HepG2 (cell line): ENCODE results near the gene DALRD3. TPM values are rescaled to one million over a fixed set of nuclear protein-coding genes. Genes with fewer than 3 reads are reported as not detected.

ENCODE experiments used
- AKAP8 ChIP-seq: sonication (generic); formaldehyde crosslinking; IDR thresholded peaks from 2 replicates; pipeline ENCODE4 v1.5.1; 2020; ENCODE audit warnings: mild to moderate bottlenecking, missing genetic modification reagents
- CAMTA2 ChIP-seq: sonication (generic); formaldehyde crosslinking; IDR thresholded peaks from 2 replicates; pipeline ENCODE4 v1.4.0; 2020; ENCODE audit warnings: mild to moderate bottlenecking, missing genetic modification reagents, borderline replicate concordance
- CBX5 ChIP-seq: sonication (generic); formaldehyde crosslinking; IDR thresholded peaks from 2 replicates; pipeline ENCODE4 v1.4.0; 2020; ENCODE audit warnings: missing genetic modification reagents, borderline replicate concordance
- ISX ChIP-seq: sonication (generic); formaldehyde crosslinking; conservative IDR thresholded peaks from 2 replicates; pipeline ENCODE4 v1.5.0; 2020; ENCODE audit warnings: missing genetic modification reagents
- KDM1A ChIP-seq: IDR thresholded peaks from 2 replicates; pipeline ENCODE4 v1.6.1; 2016; ENCODE audit warnings: missing compliant biosample characterization
- MATR3 ChIP-seq: sonication (generic); formaldehyde crosslinking; IDR thresholded peaks from 2 replicates; pipeline ENCODE4 v1.4.0; 2020; ENCODE audit warnings: missing genetic modification reagents
- MAZ ChIP-seq, 2 experiments: sonication (generic) in 1 of 2; formaldehyde crosslinking in 1 of 2; IDR thresholded peaks; 2 replicates each; pipeline versions ENCODE4 v1.5.0 to v1.6.1; 2012 to 2020; ENCODE audit warnings: low read depth in 2 of 2, mild to moderate bottlenecking in 2 of 2, borderline replicate concordance in 1 of 2, improper control_type of control experiment in 1 of 2, low read length in 1 of 2, missing genetic modification reagents in 1 of 2, moderate library complexity in 1 of 2
- MTERF4 ChIP-seq: sonication (generic); formaldehyde crosslinking; IDR thresholded peaks from 2 replicates; pipeline ENCODE4 v1.8.0; 2023; ENCODE audit warnings: mild to moderate bottlenecking, missing genetic modification reagents
- SIX4 ChIP-seq: sonication (generic); formaldehyde crosslinking; IDR thresholded peaks from 2 replicates; pipeline ENCODE4 v1.4.0; 2020; ENCODE audit warnings: missing genetic modification reagents
- SMAD1 ChIP-seq: sonication (generic); formaldehyde crosslinking; IDR thresholded peaks from 2 replicates; pipeline ENCODE4 v1.4.0; 2020; ENCODE audit warnings: missing genetic modification reagents, low read depth, mild to moderate bottlenecking, borderline replicate concordance
- SP1 ChIP-seq, 2 experiments: fragments of 450-650 bp in 1 of 2; sonication (generic) in 1 of 2; formaldehyde crosslinking in 1 of 2; IDR thresholded peaks; 2 replicates each; pipeline versions ENCODE4 v1.4.0 to v1.6.1; 2016 to 2020; ENCODE audit warnings: missing genetic modification reagents in 1 of 2
- ZBTB14 ChIP-seq: sonication (generic); formaldehyde crosslinking; IDR thresholded peaks from 2 replicates; pipeline ENCODE4 v1.4.0; 2020; ENCODE audit warnings: missing genetic modification reagents
- ZBTB20 ChIP-seq: sonication (generic); formaldehyde crosslinking; IDR thresholded peaks from 2 replicates; pipeline ENCODE4 v1.8.1; 2023; ENCODE audit warnings: missing genetic modification reagents, low read depth, mild to moderate bottlenecking, borderline replicate concordance
- ZNF292 ChIP-seq: sonication (generic); formaldehyde crosslinking; IDR thresholded peaks from 2 replicates; pipeline ENCODE4 v1.8.1; 2022; ENCODE audit warnings: mild to moderate bottlenecking, low read depth, missing genetic modification reagents, borderline replicate concordance
- ZNF550 ChIP-seq: sonication (generic); formaldehyde crosslinking; IDR thresholded peaks from 2 replicates; pipeline ENCODE4 v1.4.0; 2020; ENCODE audit warnings: mild to moderate bottlenecking, missing genetic modification reagents, borderline replicate concordance
- ZNF674 ChIP-seq: sonication (generic); formaldehyde crosslinking; IDR thresholded peaks from 2 replicates; pipeline ENCODE4 v1.5.0; 2020; ENCODE audit warnings: low read depth, mild to moderate bottlenecking, missing genetic modification reagents
- ZNF737 ChIP-seq: sonication (generic); formaldehyde crosslinking; IDR thresholded peaks from 2 replicates; pipeline ENCODE4 v1.5.0; 2020; ENCODE audit warnings: missing genetic modification reagents, mild to moderate bottlenecking, borderline replicate concordance
- ZUFSP ChIP-seq: sonication (generic); formaldehyde crosslinking; IDR thresholded peaks from 2 replicates; pipeline ENCODE4 v1.9.0; 2021; ENCODE audit warnings: missing genetic modification reagents, mild to moderate bottlenecking, borderline replicate concordance
- ZXDC ChIP-seq: sonication (generic); formaldehyde crosslinking; IDR thresholded peaks from 2 replicates; pipeline ENCODE4 v1.5.0; 2020; ENCODE audit warnings: mild to moderate bottlenecking, missing genetic modification reagents
- polyA plus RNA-seq, 8 experiments: library from polyadenylated mRNA; depleted of rRNA in 3 of 8; stranded (reverse) in 7 of 8; unstranded in 1 of 8; fragments of >200 nt; fragmentation: Illumina TruSeq in 4 of 8; extraction: Trizol in 4 of 8; gene quantifications; 2 replicates each; pipeline versions ENCODE4 v1.2.1 to v1.2.3, GENCODE V29; 2011 to 2016; ENCODE audit warnings: low read depth in 4 of 8, missing spikeins in 1 of 8, mixed read lengths in 1 of 8; ENCODE audit not compliant: insufficient read depth in 1 of 8
- total RNA-seq, 5 experiments: library from RNA; depleted of rRNA; stranded (reverse); fragments of >200 nt; fragmentation: Illumina TruSeq; extraction: Trizol; gene quantifications; 2 replicates each; pipeline ENCODE4 v1.2.3, GENCODE V29; 2016; ENCODE audit warnings: low read depth in 1 of 5

DALRD3 gene
- total and polyA plus RNA-seq, 2 of the 13 experiments (the other 11 are each of a cell fraction or from before 2014, with no cell fraction given), result 19.9 to 36.5 TPM

- TF ChIP-seq MATR3 (CRISPR knock-in tag), result no peak
- TF ChIP-seq SP1 (IDR thresholded peaks at IDR 0.05), result no peak
- TF ChIP-seq SP1 (CRISPR knock-in tag; IDR thresholded peaks at IDR 0.05), result peak; percentile 85
- no peak; the same call in 1 of the 2 replicates for TF ChIP-seq ZNF737 (CRISPR knock-in tag)
- peak; percentile 67 for TF ChIP-seq ZBTB14 (CRISPR knock-in tag)
- TF ChIP-seq ZBTB20 (CRISPR knock-in tag), result 0 out of 2 replicates have a peak, but pooled peaks have one; percentile 74
- peak; percentile 37; the same call in 1 of the 2 replicates for TF ChIP-seq MAZ (IDR thresholded peaks at IDR 0.05; ENCODE audit: borderline replicate concordance, low read depth, low read length)
- peak; percentile 93 for TF ChIP-seq MAZ (CRISPR knock-in tag; IDR thresholded peaks at IDR 0.05; ENCODE audit: low read depth)
- no peak for TF ChIP-seq ZNF292 (CRISPR knock-in tag)
- TF ChIP-seq ISX (CRISPR knock-in tag), result 0 out of 2 replicates have a peak, but pooled peaks have one; percentile 58
- no peak for TF ChIP-seq ZNF674 (CRISPR knock-in tag)
- peak; percentile 91 for TF ChIP-seq CBX5 (CRISPR knock-in tag)
- no peak for TF ChIP-seq ZUFSP
- peak; percentile 9; the same call in 1 of the 2 replicates for TF ChIP-seq ZXDC (CRISPR knock-in tag)
- TF ChIP-seq AKAP8 (CRISPR knock-in tag), result peak; percentile 99
- TF ChIP-seq KDM1A, result no peak
- TF ChIP-seq MTERF4 (CRISPR knock-in tag), result peak; percentile 72; the same call in 1 of the 2 replicates
- TF ChIP-seq SMAD1 (CRISPR knock-in tag), result peak; percentile 92; the same call in 1 of the 2 replicates
- peak; percentile 76; the same call in 1 of the 2 replicates for TF ChIP-seq SIX4 (CRISPR knock-in tag)
- TF ChIP-seq ZNF550 (CRISPR knock-in tag), result no peak
- TF ChIP-seq CAMTA2 (CRISPR knock-in tag), result 0 out of 2 replicates have a peak, but pooled peaks have one; percentile 56
Measured at GRCh38 chr3:49028673-49029562, 10.5 kb upstream of the DALRD3 start, which contains the start of gene IMPDH2 (continued).
